Gastrocnemius medialis (tissue), 4 donors: ENCODE measurements around the gene KDM5B. TPM values are rescaled to one million over a fixed set of nuclear protein-coding genes. Genes with fewer than 3 reads are reported as not detected.

Source experiments
- ATAC-seq, 2 donors: fragments of 150-250 bp; one replicate each; pipeline ENCODE4 v1.9.1; 2016
- DNase-seq, 2 donors: peaks; one replicate each; pipeline ENCODE4 v3.0.0-alpha.2; 2019
- H3K27ac ChIP-seq, 4 donors: fragments of 200-600 bp; sonication (generic); 1 replicate in 1 of 4; 2 replicates in 3 of 4; pipeline ENCODE4 v1.5.1; 2016 to 2018; ENCODE audit warnings: mild to moderate bottlenecking in 2 of 4, moderate library complexity in 1 of 4
- H3K27me3 ChIP-seq, 3 donors: fragments of 200-600 bp; sonication (generic) in 2 of 3; 1 replicate in 1 of 3; 2 replicates in 2 of 3; pipeline versions ENCODE4 v1.5.1 to v1.6.0; 2016 to 2019; ENCODE audit warnings: mild to moderate bottlenecking in 1 of 3, moderate library complexity in 1 of 3
- H3K36me3 ChIP-seq, 2 donors: fragments of 200-600 bp; sonication (generic) in 1 of 2; one replicate each; pipeline ENCODE4 v1.5.1; 2017 to 2018
- H3K4me1 ChIP-seq, 2 donors: fragments of 200-600 bp; sonication (generic) in 1 of 2; one replicate each; pipeline ENCODE4 v1.5.1; 2016 to 2017; ENCODE audit warnings: mild to moderate bottlenecking in 2 of 2
- H3K4me3 ChIP-seq, 4 donors: fragments of 200-600 bp; sonication (generic) in 3 of 4; 1 replicate in 1 of 4; 2 replicates in 3 of 4; pipeline ENCODE4 v1.5.1; 2016 to 2019; ENCODE audit warnings: mild to moderate bottlenecking in 2 of 4
- H3K9me3 ChIP-seq, 3 donors: fragments of 200-600 bp; sonication (generic) in 2 of 3; 1 replicate in 1 of 3; 2 replicates in 2 of 3; pipeline ENCODE4 v1.5.1; 2016 to 2019
- CTCF ChIP-seq, 5 experiments: fragments of 450-650 bp in 3 of 5; fragments of 200-600 bp in 2 of 5; sonication (generic) in 2 of 5; IDR thresholded peaks in 4 of 5; conservative IDR thresholded peaks in 1 of 5; 1 replicate in 4 of 5; 2 replicates in 1 of 5; pipeline ENCODE4 v1.5.1; 2016 to 2019; ENCODE audit warnings: antibody characterized with exemption in 5 of 5, mild to moderate bottlenecking in 3 of 5, moderate library complexity in 3 of 5
- POLR2A ChIP-seq, 2 donors: fragments of 450-650 bp; IDR thresholded peaks; one replicate each; pipeline ENCODE4 v1.6.1; 2017; ENCODE audit warnings: antibody characterized with exemption in 2 of 2, mild to moderate bottlenecking in 2 of 2, moderate library complexity in 2 of 2
- in situ Hi-C, 4 donors: fragments of 200-750 bp; cut with MboI; loops; one replicate each; pipeline versions ENCODE4 v1.15.0 to v1.8.0; 2017; ENCODE audit warnings: low sequenced_read_pairs in 4 of 4
- intact Hi-C: fragments of 100-400 bp; cut with DNase I; formaldehyde crosslinking; loops from one replicate; pipeline ENCODE4 v1.15.1; 2023; ENCODE audit warnings: low total_unique reads
- total RNA-seq, 4 donors: library from RNA; depleted of rRNA; stranded (reverse); fragments of >200 nt; gene quantifications; one replicate each; pipeline versions ENCODE4 v1.1.0 to v1.2.3, GENCODE V29; 2016

KDM5B gene
- total RNA-seq, 4 donors from 2014 or later, result 10.7 to 17.1 (median 13.7) TPM

GRCh38 chr1:202688401-202688800, 119.8 kb downstream of the KDM5B start:
- intact Hi-C loops, result no loop called here
- no peaks in the 10 kb centered on the region for H3K4me1 ChIP-seq
- H3K4me3 ChIP-seq, result no peak overlapping the region
- ATAC-seq, result no peak
- TF ChIP-seq CTCF (IDR thresholded peaks at IDR 0.05 in 4 of 5, conservative IDR thresholded peaks at IDR 0.05 in 1 of 5) (no peak), POLR2A (IDR thresholded peaks at IDR 0.05) (no peak)
- no peaks in the 10 kb centered on the region for H3K9me3 ChIP-seq
- H3K36me3 ChIP-seq, result no peaks in the 10 kb centered on the region
- no peak for DNase-seq
- no peak overlapping the region for H3K27ac ChIP-seq
- in situ Hi-C loops, result no loop called here
- peaks cover 4 to 7% (median 5%) of the 10 kb centered on the region in 3 donors for H3K27me3 ChIP-seq

DNA sequence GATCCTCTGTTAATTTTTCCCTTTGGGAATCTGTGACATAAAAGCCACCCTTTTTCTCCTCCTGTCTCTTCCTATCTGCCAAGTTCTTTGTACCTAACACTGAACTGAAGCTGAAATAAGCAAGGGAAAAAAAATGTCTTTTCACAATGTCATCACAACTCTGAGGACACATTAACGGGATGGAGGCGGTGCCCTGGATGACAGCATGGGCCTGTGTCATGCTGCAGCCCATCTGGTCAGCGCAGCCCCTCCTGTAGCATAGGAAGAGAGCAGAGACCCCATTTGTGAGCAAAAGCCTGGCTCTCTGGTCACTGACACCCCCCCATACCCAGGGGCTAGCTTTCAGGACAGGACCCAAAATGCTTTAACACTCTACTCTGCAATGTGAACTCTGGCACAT, 120.4 kb downstream of the KDM5B start:
- Histone ChIP-seq H3K9me3 (no peaks in the 10 kb centered on the region), H3K4me3 (no peak overlapping the region), H3K27me3 (peaks cover 5 to 9% (median 6%) of the 10 kb centered on the region in 3 donors), H3K4me1 (no peaks in the 10 kb centered on the region), H3K27ac (no peak overlapping the region), H3K36me3 (no peaks in the 10 kb centered on the region)
- TF ChIP-seq POLR2A (IDR thresholded peaks at IDR 0.05) (no peak), CTCF (IDR thresholded peaks at IDR 0.05 in 4 of 5, conservative IDR thresholded peaks at IDR 0.05 in 1 of 5) (no peak)
- ATAC-seq (no peak), DNase-seq (no peak)
- in situ Hi-C loops (no loop called here), intact Hi-C loops (no loop called here)

DNA sequence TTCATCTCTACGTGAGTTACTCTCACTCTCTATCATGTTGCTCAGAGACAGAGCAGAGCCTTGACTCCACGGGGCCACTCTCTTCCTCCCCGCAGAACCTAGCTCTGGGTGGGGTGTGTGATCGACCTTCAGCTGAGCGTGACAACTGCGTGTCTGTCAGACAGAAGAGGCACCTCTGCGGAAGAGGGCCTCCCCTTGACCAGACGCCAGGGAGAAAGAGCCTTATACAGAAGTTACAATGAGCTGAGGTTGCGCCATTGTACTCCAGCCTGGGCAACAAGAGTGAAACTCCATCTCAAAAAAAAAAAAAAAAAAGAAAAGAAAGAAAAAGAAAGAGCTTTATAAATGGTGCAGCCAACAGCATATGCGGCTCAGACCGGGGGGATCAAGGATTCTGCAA, 120.9 kb downstream of the KDM5B start:
- DNase-seq (no peak), ATAC-seq (no peak)
- no peak overlapping the region for H3K27ac ChIP-seq
- intact Hi-C loops (no loop called here), in situ Hi-C loops (no loop called here)
- H3K4me3 ChIP-seq, result no peak overlapping the region
- no peak for TF ChIP-seq POLR2A (IDR thresholded peaks at IDR 0.05)
- TF ChIP-seq CTCF (IDR thresholded peaks at IDR 0.05 in 4 of 5, conservative IDR thresholded peaks at IDR 0.05 in 1 of 5), result no peak
- no peaks in the 10 kb centered on the region for H3K9me3 ChIP-seq
- peaks cover 5 to 9% (median 6%) of the 10 kb centered on the region in 3 donors for H3K27me3 ChIP-seq
- no peaks in the 10 kb centered on the region for H3K36me3 ChIP-seq
- no peaks in the 10 kb centered on the region for H3K4me1 ChIP-seq

DNA sequence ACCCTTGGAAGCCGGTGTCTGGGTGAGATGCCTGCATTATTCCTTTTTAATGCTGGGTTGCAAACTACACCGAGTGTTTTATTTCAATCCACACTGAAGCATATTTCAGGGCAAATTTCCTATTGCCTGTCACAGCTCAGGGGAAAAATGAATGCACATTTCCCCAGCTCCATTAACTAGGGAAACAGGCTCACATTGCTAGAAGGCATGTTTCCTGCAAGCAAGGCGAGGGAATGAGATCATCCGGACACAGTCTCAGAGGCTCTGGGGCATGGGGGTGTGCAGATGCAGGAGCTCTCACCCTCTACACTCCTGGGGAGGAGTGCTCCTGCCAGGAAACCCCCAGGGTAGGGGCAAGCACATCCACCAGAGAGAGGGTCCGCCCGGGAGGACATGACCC, 122.6 kb downstream of the KDM5B start:
- Histone ChIP-seq H3K4me1 (no peaks in the 10 kb centered on the region), H3K9me3 (no peaks in the 10 kb centered on the region), H3K27ac (no peak overlapping the region), H3K27me3 (peaks cover 6 to 21% (median 13%) of the 10 kb centered on the region in 3 donors), H3K36me3 (no peaks in the 10 kb centered on the region), H3K4me3 (no peak overlapping the region)
- in situ Hi-C loops (no loop called here), intact Hi-C loops (no loop called here)
- ATAC-seq (no peak), DNase-seq (no peak)
- TF ChIP-seq POLR2A (IDR thresholded peaks at IDR 0.05) (no peak), CTCF (IDR thresholded peaks at IDR 0.05 in 4 of 5, conservative IDR thresholded peaks at IDR 0.05 in 1 of 5) (no peak)

GRCh38 chr1:202684716-202685115, 123.5 kb downstream of the KDM5B start:
- no peaks in the 10 kb centered on the region for H3K36me3 ChIP-seq
- ATAC-seq, result no peak
- no peak overlapping the region for H3K27ac ChIP-seq
- H3K4me1 ChIP-seq, result no peaks in the 10 kb centered on the region
- H3K27me3 ChIP-seq, result peaks cover 6 to 23% (median 13%) of the 10 kb centered on the region in 3 donors
- H3K4me3 ChIP-seq, result no peak overlapping the region
- TF ChIP-seq CTCF (IDR thresholded peaks at IDR 0.05 in 4 of 5, conservative IDR thresholded peaks at IDR 0.05 in 1 of 5), result no peak
- no peaks in the 10 kb centered on the region for H3K9me3 ChIP-seq
- DNase-seq, result no peak
- intact Hi-C loops (no loop called here), in situ Hi-C loops (no loop called here)
